HFF-Myc (cell line): Measurements from ENCODE around the gene KRTAP20-3.

Source experiments
- DNase-seq: peaks from one replicate; pipeline ENCODE4 v3.0.0-alpha.2; 2011; ENCODE audit warnings: low read depth; ENCODE audit errors: extremely low read depth
- H3K4me3 ChIP-seq: replicated peaks from 2 replicates; pipeline ENCODE4 v1.5.1; 2011; ENCODE audit warnings: low read depth, mild to moderate bottlenecking, control low read depth, low read length
- CTCF ChIP-seq: IDR thresholded peaks from 2 replicates; pipeline ENCODE4 v1.5.1; 2012; ENCODE audit warnings: mild to moderate bottlenecking, low read depth, low read length, control low read depth; ENCODE audit errors: missing control alignments

KRTAP20-3 gene

GRCh38 chr21:30674312-30674711 lies 31.6 kb downstream of the KRTAP20-3 start:
- TF ChIP-seq CTCF, result no peak
- no peak for DNase-seq
- no peak overlapping the region for H3K4me3 ChIP-seq

GRCh38 chr21:30676737-30677136 lies 34.1 kb downstream of the KRTAP20-3 start:
- no peak overlapping the region for H3K4me3 ChIP-seq
- no peak for TF ChIP-seq CTCF
- DNase-seq, result no peak

GRCh38 chr21:30680586-30680985 lies 37.9 kb downstream of the KRTAP20-3 start:
- no peak for TF ChIP-seq CTCF
- no peak for DNase-seq
- no peak overlapping the region for H3K4me3 ChIP-seq

GRCh38 chr21:30684506-30684905 lies 41.8 kb downstream of the KRTAP20-3 start:
- no peak for DNase-seq
- H3K4me3 ChIP-seq, result no peak overlapping the region
- TF ChIP-seq CTCF, result no peak

- no peak for TF ChIP-seq CTCF
- no peak overlapping the region for H3K4me3 ChIP-seq
- no peak for DNase-seq
Observed at GRCh38 chr21:30689822-30690221, 47.2 kb downstream of the KRTAP20-3 start.
